IMR-90 (cell line): ENCODE data around the gene ABHD17C. TPM values are rescaled to one million over a fixed set of nuclear protein-coding genes. Genes with fewer than 3 reads are reported as not detected.
A peak's percentile ranks its signal among the peaks of the same experiment; 100 is the strongest.

ENCODE experiments used
- ATAC-seq: fragments of 200-7000 bp; cut with Tn5 transposase; 2 replicates; pipeline ENCODE4 v1.9.1; 2020; ENCODE audit warnings: low read depth, mild to moderate bottlenecking, moderate library complexity
- BruUV-seq: library from RNA; stranded (reverse); fragments of 400-500 nt; replicated peaks from 2 replicates; lab custom pipeline; 2021; lab: Mats Ljungman, UMichigan
- CTCF ChIA-PET: fragments of 300-600 bp; formaldehyde crosslinking; extraction: SDS; loops from one replicate; lab custom pipeline; 2021; ENCODE audit warnings: antibody characterized with exemption; lab: Yijun Ruan, JAX
- POLR2A ChIA-PET: fragments of 300-600 bp; sonication (Branson Sonifier 250); formaldehyde crosslinking; loops from one replicate; lab custom pipeline; 2022; ENCODE audit warnings: antibody characterized with exemption; ENCODE audit not compliant: unreplicated experiment; lab: Charles Lee
- DNase-seq: peaks from one replicate; pipeline ENCODE4 v3.0.0; 2013
- H2AFZ ChIP-seq: replicated peaks from 2 replicates; pipeline ENCODE3; 2013; ENCODE audit warnings: low read length, mild to moderate bottlenecking; ENCODE audit not compliant: poor library complexity
- H2AK5ac ChIP-seq: 2 replicates; pipeline ENCODE4 v1.6.1; 2013; ENCODE audit warnings: low read depth, low read length, inconsistent platforms
- H2AK9ac ChIP-seq: replicated peaks from 2 replicates; pipeline ENCODE3; 2013; ENCODE audit warnings: mild to moderate bottlenecking, low read depth, low read length, moderate library complexity; ENCODE audit not compliant: poor library complexity
- H2BK120ac ChIP-seq: 2 replicates; pipeline ENCODE4 v1.6.1; 2013; ENCODE audit warnings: low read depth, low read length, inconsistent platforms
- H2BK15ac ChIP-seq: 3 replicates; pipeline ENCODE4 v1.6.1; 2013; ENCODE audit warnings: low read depth, low read length, inconsistent platforms
- H2BK20ac ChIP-seq: 2 replicates; pipeline ENCODE4 v1.6.1; 2013; ENCODE audit warnings: low read depth, mild to moderate bottlenecking, inconsistent platforms, low read length, moderate library complexity
- H2BK5ac ChIP-seq: 2 replicates; pipeline ENCODE4 v1.6.1; 2013; ENCODE audit warnings: mild to moderate bottlenecking, low read depth, low read length, inconsistent platforms; ENCODE audit not compliant: poor library complexity, severe bottlenecking
- H3K14ac ChIP-seq: replicated peaks from 2 replicates; pipeline ENCODE4 v1.6.1; 2013; ENCODE audit warnings: low read depth, low read length, inconsistent platforms
- H3K18ac ChIP-seq: 2 replicates; pipeline ENCODE4 v1.6.1; 2013; ENCODE audit warnings: low read depth, low read length, control low read depth
- H3K23ac ChIP-seq: 2 replicates; pipeline ENCODE4 v1.6.1; 2013; ENCODE audit warnings: low read depth, low read length, inconsistent platforms
- H3K27ac ChIP-seq: 2 replicates; pipeline ENCODE4 v1.5.1; 2013; ENCODE audit warnings: mild to moderate bottlenecking, control low read depth, low read length; ENCODE audit not compliant: insufficient read depth
- H3K27me3 ChIP-seq: 2 replicates; pipeline ENCODE4 v1.6.1; 2013; ENCODE audit warnings: low read length; ENCODE audit not compliant: control insufficient read depth, insufficient read depth
- H3K36me3 ChIP-seq: 2 replicates; pipeline ENCODE4 v1.6.1; 2013; ENCODE audit warnings: low read length, mixed read lengths; ENCODE audit not compliant: control insufficient read depth, insufficient read depth
- H3K4ac ChIP-seq: 2 replicates; pipeline ENCODE4 v1.6.1; 2013; ENCODE audit warnings: low read depth, low read length, inconsistent platforms
- H3K4me1 ChIP-seq: 2 replicates; pipeline ENCODE4 v1.6.1; 2013; ENCODE audit warnings: low read length, mixed read lengths; ENCODE audit not compliant: control insufficient read depth, insufficient read depth
- H3K4me2 ChIP-seq: 2 replicates; pipeline ENCODE4 v1.6.1; 2013; ENCODE audit warnings: low read depth, mild to moderate bottlenecking, control low read depth, low read length, moderate library complexity
- H3K4me3 ChIP-seq: 2 replicates; pipeline ENCODE4 v1.5.1; 2013; ENCODE audit warnings: low read depth, mild to moderate bottlenecking, control low read depth, low read length, moderate library complexity; ENCODE audit not compliant: insufficient read depth
- H3K56ac ChIP-seq: 2 replicates; pipeline ENCODE4 v1.6.1; 2013; ENCODE audit warnings: low read length, inconsistent platforms; ENCODE audit not compliant: insufficient read depth; ENCODE audit errors: extremely low read depth
- H3K79me1 ChIP-seq, 2 experiments: 2 replicates each; pipeline ENCODE4 v1.6.1; 2013; ENCODE audit warnings: low read length in 2 of 2, inconsistent platforms in 1 of 2, low read depth in 1 of 2
- H3K9ac ChIP-seq: 2 replicates; pipeline ENCODE4 v1.6.1; 2013; ENCODE audit warnings: low read depth, low read length, control low read depth
- H3K9me1 ChIP-seq: 2 replicates; pipeline ENCODE4 v1.6.1; 2013; ENCODE audit warnings: low read length, inconsistent platforms; ENCODE audit not compliant: insufficient read depth
- H3K9me3 ChIP-seq: 2 replicates; pipeline ENCODE4 v1.6.1; 2013; ENCODE audit warnings: low read length; ENCODE audit not compliant: control insufficient read depth, insufficient read depth
- H4K20me1 ChIP-seq: 2 replicates; pipeline ENCODE4 v1.6.1; 2013; ENCODE audit warnings: low read length, inconsistent platforms; ENCODE audit not compliant: insufficient read depth
- H4K5ac ChIP-seq: 2 replicates; pipeline ENCODE4 v1.6.1; 2013; ENCODE audit warnings: mild to moderate bottlenecking, low read depth, low read length, control low read depth
- H4K8ac ChIP-seq, 2 experiments: 2 replicates each; pipeline ENCODE4 v1.6.1; 2013; ENCODE audit warnings: low read depth in 2 of 2, low read length in 2 of 2, control low read depth in 1 of 2, inconsistent platforms in 1 of 2
- H4K91ac ChIP-seq: 2 replicates; pipeline ENCODE4 v1.6.1; 2013; ENCODE audit warnings: low read depth, low read length, inconsistent platforms; ENCODE audit not compliant: insufficient read depth
- BHLHE40 ChIP-seq: fragments of 150-350 bp; IDR thresholded peaks from 2 replicates; pipeline ENCODE4 v1.6.1; 2016; ENCODE audit warnings: mild to moderate bottlenecking, low read depth, low read length
- CEBPB ChIP-seq: IDR thresholded peaks from 2 replicates; pipeline ENCODE4 v1.6.1; 2012; ENCODE audit warnings: low read depth, low read length, improper control_type of control experiment
- CHD1 ChIP-seq: IDR thresholded peaks from 2 replicates; pipeline ENCODE4 v1.6.1; 2012; ENCODE audit warnings: low read depth, low read length, improper control_type of control experiment
- ELK1 ChIP-seq: fragments of 150-350 bp; IDR thresholded peaks from 2 replicates; pipeline ENCODE4 v1.6.1; 2016; ENCODE audit warnings: low read depth, mild to moderate bottlenecking, low read length, moderate library complexity, borderline replicate concordance
- FOS ChIP-seq: fragments of 150-350 bp; IDR thresholded peaks from 2 replicates; pipeline ENCODE4 v1.6.1; 2016; ENCODE audit warnings: low read depth, low read length
- MAFK ChIP-seq: IDR thresholded peaks from 2 replicates; pipeline ENCODE4 v1.6.1; 2012; ENCODE audit warnings: low read depth, low read length, improper control_type of control experiment
- MAZ ChIP-seq: IDR thresholded peaks from 2 replicates; pipeline ENCODE4 v1.6.1; 2012; ENCODE audit warnings: low read depth, mild to moderate bottlenecking, low read length, improper control_type of control experiment, moderate library complexity, borderline replicate concordance
- MXI1 ChIP-seq: IDR thresholded peaks from 2 replicates; pipeline ENCODE4 v1.6.1; 2012; ENCODE audit warnings: low read depth, mild to moderate bottlenecking, low read length, moderate library complexity, borderline replicate concordance
- NFE2L2 ChIP-seq: fragments of 150-350 bp; IDR thresholded peaks from 2 replicates; pipeline ENCODE4 v1.6.1; 2016; ENCODE audit warnings: low read depth, mild to moderate bottlenecking, low read length
- POLR2A ChIP-seq: IDR thresholded peaks from 2 replicates; pipeline ENCODE4 v1.6.1; 2012; ENCODE audit warnings: mild to moderate bottlenecking, low read depth, low read length
- RAD21 ChIP-seq: IDR thresholded peaks from 2 replicates; pipeline ENCODE4 v1.6.1; 2012; ENCODE audit warnings: low read length, improper control_type of control experiment
- RFX5 ChIP-seq: IDR thresholded peaks from 2 replicates; pipeline ENCODE4 v1.8.0; 2012; ENCODE audit warnings: low read depth, mild to moderate bottlenecking, low read length, moderate library complexity
- USF2 ChIP-seq: fragments of 150-350 bp; IDR thresholded peaks from 2 replicates; pipeline ENCODE4 v1.6.1; 2017; ENCODE audit warnings: mild to moderate bottlenecking, antibody characterized with exemption, low read length, low read depth
- WGBS, 2 experiments: methylation state at CpG; one replicate each; pipeline versions ENCODE4 v1.1.5 to v1.1.7; 2013; ENCODE audit warnings: missing lambda C conversion rate in 2 of 2; ENCODE audit not compliant: insufficient read length in 1 of 2; ENCODE audit errors: extremely low coverage in 2 of 2; 5-methylcytosine and 5-hydroxymethylcytosine counted together
- dilution Hi-C: fragments of 300-500 bp; cut with HindIII; formaldehyde crosslinking; loops from one replicate; pipeline ENCODE4 v1.14.3; 2018; ENCODE audit warnings: low sequenced_read_pairs; ENCODE audit not compliant: unreplicated experiment
- in situ Hi-C: fragments of 300-500 bp; cut with MboI; formaldehyde crosslinking; loops from 3 replicates; pipeline ENCODE4 v1.14.3; 2019; ENCODE audit warnings: low sequenced_read_pairs, inconsistent platforms, mixed read lengths
- intact Hi-C: fragments of 100-400 bp; cut with micrococcal nuclease; formaldehyde crosslinking; loops from 2 replicates; pipeline ENCODE4 v1.10.0; 2022
- polyA plus RNA-seq, 3 experiments: library from polyadenylated mRNA; depleted of rRNA; stranded (reverse); fragments of >200 nt; gene quantifications; 2 replicates each; pipeline ENCODE4 v1.2.3, GENCODE V29; 2012; ENCODE audit warnings: low replicate concordance in 1 of 3
- total RNA-seq: library from RNA; depleted of rRNA; stranded (reverse); fragments of >200 nt; gene quantifications from 2 replicates; pipeline ENCODE4 v1.2.3, GENCODE V29; 2012

Gene ABHD17C
- total and polyA plus RNA-seq, 2 of the 4 experiments (the other 2 are of a cell fraction): 5.4 to 10.3 TPM

- Histone ChIP-seq H3K4me1 (no peaks in the 10 kb centered on the region), H3K9me1 (no peaks in the 10 kb centered on the region), H3K4me3 (no peak overlapping the region), H3K23ac (no peak overlapping the region), H3K36me3 (no peaks in the 10 kb centered on the region; the same call in 1 of the 2 replicates), H4K20me1 (no peaks in the 10 kb centered on the region), H2BK20ac (no peak overlapping the region), H3K14ac (no peak overlapping the region), H3K4ac (no peak overlapping the region), H3K9me3 (no peaks in the 10 kb centered on the region), H4K5ac (no peak overlapping the region), H2AFZ (no peak overlapping the region), H4K91ac (no peak overlapping the region), H3K27ac (no peak overlapping the region), H2BK15ac (no peak overlapping the region), H3K9ac (no peak overlapping the region), H3K79me1 (0 out of 4 replicates have a peak, but pooled peaks cover 0 to 6% of the 10 kb centered on the region in 2 experiments), H3K56ac (no peak overlapping the region), H2BK5ac (no peak overlapping the region), H4K8ac (no peak overlapping the region), H2AK5ac (no peak overlapping the region), H2BK120ac (no peak overlapping the region), H3K4me2 (no peak overlapping the region), H3K18ac (no peak overlapping the region), H2AK9ac (peak overlapping the region; percentile 52), H3K27me3 (no peaks in the 10 kb centered on the region)
- no TSS peak for BruUV-seq
- ATAC-seq: no peak
- in situ Hi-C loops: no loop called here
- TF ChIP-seq BHLHE40: no peak
- no peak for TF ChIP-seq CEBPB
- TF ChIP-seq USF2: no peak
- no peak for TF ChIP-seq MAZ
- TF ChIP-seq RAD21: no peak
- TF ChIP-seq POLR2A: no peak
- no peak for TF ChIP-seq ELK1
- no peak for TF ChIP-seq RFX5
- no peak for TF ChIP-seq CHD1
- no peak for TF ChIP-seq FOS
- no peak for TF ChIP-seq NFE2L2
- no peak for TF ChIP-seq MXI1
- no peak for TF ChIP-seq MAFK
- intact Hi-C loops: no loop called here
- DNase-seq: no peak
- CTCF ChIA-PET: no interaction called here
- dilution Hi-C loops: no loop called here
- POLR2A ChIA-PET: no interaction called here
- WGBS, 2 experiments: 86% methylated on average over 1 of the region's 6 CpGs; no CpG with 5 or more reads in 1 of the 2 experiments
Measured at GRCh38 chr15:80761754-80762153, 66.6 kb downstream of the ABHD17C start.
